ENCODE results near the gene GPR146.
"Not testable (repeated sequence)": the region's sequence is repeated elsewhere in the genome, so short reads cannot be mapped to it uniquely, and the experiment has no call there.

The GPR146 gene

DNA sequence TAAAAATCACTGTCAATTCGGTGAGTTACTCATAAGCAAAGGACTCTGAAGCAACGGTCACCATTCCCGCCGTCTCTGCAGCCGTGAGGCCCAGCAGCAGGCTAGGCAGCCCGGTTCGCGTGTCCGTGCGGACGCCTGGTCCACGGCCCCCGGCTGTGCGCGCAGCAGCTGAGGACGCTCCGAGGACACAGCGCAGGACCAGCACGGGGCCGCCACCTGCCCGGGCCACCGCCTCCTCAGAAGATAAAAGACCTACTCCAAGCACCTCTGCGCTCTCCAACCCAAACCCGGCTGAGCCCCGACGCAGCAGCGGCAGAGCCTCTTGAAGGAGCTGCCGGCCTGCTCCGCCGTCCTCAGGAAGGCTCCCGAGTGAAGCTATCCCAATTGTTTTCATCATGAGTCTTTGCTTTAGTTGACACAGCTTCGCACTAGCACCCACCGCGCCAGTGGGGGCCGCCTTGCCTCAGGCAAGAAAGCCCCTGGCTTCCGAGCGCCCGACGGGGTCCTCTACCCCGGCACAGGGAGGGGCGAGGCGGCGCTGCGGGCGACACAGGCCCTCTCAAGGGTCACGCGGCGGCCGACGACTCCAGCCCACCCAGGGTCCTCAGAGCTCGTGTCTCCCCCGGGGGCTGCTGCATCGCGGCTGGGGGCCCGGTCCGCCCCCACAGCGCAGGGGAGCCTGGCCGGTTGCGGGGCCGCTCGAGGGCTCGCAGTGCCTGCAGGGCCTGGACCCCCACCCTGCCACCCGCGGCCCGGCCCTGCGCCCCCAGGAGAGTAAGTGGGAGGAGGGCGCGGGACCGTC, 16.9 kb upstream of the GPR146 start:
- DNase-seq, result no peak

DNA sequence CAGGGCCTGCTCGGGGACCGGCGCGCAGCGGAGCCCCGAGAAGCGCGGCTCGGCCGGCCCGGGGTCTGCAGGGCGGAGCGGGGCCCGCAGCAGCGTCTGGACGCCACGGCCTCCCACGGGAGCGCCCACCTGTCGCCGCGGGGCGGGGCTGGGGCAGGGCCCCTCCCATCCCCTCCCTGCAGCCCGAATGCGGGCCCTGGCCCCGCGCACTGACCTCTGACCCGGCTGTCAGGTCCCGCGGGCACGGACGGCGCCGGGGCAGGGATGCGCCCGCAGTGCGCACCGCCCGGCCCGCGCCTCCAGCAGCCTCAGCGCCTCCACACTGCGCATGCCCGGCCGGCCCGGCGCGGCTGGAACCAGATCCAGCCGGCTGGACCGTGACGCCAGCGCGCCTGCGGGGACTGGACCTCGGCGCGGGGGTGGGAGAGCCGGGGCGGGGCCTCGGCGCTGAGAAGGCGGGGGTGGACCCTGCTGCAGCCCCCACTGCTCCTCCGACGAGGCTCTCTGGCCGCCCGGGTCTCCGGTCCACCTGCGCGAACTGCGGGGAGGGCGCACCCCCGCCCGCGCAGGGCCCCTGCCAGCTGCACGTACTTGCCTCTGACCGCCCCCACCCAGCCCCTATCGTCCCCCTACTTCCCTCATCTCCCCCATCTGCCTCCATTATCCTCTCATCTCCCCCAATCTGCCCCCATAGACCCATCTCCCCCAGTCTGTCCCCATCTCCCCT, 16.1 kb upstream of the GPR146 start:
- DNase-seq, result peak; percentile 62

DNA sequence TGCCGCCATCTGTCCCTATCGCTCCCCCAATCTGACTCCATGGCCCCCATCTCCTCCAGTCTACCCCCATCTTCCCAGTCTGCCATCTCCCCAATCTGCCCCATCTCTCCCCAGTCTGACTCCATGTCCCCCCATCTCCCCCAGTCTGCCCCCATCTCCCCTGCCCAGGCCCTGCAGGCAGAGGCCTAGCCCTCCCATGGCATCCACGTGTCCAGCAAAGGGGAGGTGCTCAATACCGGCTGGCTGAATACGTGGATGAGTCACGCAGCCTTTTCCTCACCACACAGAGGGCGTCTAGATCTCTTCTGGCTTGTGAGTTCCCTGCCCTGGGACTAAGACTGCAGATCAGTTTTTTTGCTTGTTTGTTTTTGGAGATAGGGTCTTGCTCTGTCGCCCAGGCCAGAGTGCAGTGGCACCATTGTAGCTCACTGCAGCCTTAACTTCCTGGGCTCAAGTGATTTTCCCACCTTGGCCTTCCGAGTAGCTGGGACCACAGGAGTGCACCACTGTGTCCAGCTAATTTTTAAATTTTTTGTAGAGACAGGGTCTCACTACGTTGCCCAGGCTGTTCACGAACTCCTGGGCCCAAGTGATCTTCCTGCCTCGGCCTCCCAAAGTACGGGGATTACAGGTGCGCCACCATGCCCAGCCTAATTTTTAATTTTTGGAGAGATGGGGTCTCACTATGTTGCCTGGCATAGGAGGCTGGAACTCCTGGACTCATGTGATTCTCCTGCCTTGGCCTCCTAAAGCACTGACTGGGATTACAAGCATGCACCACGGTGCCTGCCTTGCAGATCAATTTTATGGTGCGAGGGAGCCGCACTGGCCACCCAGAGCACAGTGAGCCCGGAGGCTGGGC, 15.3 kb upstream of the GPR146 start:
- peak; percentile 75 for DNase-seq

DNA sequence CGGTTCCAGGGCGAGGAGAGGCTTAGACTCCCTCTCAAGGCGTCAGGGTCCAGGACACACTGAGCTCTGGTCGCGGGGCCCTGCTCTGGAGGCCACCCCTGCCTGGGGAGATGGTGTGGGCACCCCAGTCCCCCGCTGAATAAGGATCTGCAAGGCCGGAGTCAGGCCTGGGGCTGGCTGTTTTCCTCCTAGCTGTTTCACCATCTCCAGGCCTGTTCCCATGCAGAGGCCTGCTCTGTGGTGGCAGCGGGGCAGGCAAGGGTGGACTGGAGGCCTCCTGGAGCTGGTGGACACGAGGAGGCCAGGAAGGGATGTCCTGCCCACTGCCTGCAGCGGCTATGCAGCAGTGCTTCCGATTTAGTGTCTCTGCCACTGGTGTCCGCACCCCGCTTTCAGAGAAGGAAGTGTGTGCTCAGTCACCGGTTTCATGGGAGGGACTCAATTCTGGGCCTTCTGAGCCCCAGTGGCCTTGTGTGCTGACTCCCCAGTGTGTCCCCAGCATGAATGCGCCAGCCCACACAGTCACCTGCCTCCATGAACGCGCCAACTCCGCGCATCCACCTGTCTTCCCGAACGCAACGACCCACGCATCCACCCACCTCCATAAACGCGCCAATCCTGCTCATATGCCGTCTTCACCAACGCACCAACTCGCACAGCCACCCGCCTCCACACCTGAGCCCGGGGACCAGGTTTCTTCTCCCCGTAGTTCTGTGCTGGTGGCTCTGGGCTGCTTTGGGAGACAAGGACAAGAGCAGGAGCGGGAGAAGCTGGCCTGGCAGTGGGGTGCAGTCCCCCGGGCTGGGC, 14.5 kb upstream of the GPR146 start:
- no peak for DNase-seq

DNA sequence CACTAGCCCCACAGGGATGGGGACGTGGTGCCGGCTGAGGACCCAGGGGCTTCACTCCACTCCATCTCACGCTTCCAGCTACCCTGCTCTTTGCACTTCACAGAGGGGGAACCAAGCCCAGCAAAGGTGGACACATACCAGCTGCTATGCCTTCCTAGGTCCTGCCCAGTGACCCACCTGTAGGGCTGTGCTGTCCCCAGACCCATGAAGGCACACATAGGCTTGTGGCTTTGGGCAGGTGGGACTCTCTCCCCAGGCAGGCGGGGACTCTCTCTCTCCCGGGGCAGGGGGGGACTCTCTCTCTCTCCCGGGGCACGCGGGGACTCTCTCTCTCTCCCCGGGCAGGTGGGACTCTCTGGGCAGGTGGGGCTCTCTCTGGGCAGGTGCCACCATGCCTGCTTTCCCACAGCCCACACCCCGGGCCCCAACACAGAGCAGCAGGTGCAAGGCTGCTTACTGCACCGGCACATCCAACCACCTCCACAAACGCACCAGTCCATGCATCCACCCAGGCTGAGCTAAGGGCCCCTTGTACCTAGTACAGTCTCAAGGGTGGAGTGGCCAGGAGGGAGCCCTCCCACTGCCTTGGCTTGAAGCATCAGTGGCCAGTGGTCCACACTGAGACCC, 13.8 kb upstream of the GPR146 start:
- DNase-seq, result no peak

DNA sequence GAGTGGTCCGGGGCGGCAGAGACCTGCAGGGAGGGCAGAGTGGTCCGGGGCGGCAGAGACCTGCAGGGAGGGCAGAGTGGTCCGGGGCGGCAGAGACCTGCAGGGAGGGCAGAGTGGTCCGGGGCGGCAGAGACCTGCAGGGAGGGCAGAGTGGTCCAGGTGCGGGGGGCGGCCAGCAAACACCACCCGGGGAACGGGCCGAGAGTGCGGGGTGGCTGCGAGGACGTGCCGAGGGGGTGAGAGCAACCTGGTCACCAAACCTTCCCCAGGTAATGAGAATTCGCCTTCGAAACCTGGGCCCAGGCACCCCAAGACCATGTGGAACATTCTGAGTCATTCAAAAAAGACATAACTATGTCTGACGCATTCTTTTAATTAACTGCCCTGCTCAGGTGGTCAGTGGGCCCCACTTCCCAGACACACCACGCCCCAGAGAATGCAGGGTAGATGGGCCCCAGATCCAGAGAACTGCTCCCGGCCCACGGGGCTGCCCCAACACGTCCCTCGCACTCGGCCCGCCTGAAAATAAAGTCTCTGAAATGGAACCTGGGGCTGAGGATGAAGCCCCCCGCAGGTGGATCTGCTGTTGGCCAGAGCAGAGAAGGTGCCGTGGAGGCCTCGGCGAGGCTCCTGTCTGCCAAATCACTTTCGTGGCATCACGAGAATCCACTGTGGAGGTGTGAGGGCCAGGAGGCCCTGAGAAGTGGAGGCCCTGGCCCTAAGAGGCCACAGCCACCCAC, 12.5 kb upstream of the GPR146 start:
- DNase-seq, result no peak

DNA sequence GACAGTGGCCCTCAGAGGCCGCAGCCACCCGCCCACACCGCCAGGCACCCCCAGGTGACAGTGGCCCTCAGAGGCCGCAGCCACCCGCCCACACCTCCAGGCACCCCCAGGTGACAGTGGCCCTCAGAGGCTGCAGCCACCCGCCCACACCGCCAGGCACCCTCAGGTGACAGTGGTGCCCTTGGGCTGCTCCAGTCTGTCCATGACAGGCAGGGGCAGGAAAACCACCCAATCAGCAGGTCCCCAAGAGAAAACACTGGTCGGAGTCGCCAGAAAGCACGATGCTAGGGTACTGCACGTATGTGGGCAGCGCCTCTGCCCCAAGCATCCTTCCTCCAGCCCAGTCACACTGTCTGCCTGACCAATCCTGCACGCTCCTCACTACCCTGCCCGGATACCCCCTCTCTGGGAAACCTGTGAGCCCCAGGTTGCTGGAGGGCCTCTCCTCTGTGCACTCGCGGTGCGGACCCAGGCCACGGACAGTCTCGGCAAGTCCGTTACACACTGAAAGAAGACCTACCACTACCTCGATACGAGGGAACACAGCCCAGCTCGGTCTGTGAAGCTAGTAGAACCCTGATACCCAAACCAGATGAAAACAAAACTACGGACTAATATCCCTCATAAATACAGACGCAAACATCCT, 11.7 kb upstream of the GPR146 start:
- DNase-seq, result no peak

DNA sequence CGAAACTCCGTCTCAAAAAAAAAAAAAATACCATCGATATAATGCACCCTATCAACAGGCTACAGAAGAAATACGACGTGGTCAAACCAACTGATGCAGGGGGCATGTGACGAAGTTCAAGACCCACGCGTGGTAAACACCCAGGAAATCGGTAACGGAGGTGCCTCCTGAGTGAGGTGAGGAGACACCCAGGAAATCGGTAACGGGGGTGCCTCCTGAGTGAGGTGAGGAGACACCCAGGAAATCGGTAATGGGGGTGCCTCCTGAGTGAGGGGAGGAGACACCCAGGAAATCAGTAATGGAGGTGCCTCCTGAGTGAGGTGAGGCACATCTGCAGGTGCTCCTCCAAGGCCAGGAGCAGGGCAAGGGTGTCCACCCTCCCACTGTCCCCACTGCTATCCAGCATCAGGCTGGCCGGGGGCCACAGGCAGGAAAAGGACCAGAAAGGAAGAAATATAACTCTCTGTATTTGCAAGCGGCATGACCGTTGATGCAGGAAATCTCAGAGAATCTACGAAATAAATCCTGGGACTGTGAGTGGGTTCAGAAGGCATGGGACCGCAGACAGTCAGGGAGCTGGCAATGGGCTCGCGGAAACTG, 10.7 kb upstream of the GPR146 start:
- no peak for DNase-seq

DNA sequence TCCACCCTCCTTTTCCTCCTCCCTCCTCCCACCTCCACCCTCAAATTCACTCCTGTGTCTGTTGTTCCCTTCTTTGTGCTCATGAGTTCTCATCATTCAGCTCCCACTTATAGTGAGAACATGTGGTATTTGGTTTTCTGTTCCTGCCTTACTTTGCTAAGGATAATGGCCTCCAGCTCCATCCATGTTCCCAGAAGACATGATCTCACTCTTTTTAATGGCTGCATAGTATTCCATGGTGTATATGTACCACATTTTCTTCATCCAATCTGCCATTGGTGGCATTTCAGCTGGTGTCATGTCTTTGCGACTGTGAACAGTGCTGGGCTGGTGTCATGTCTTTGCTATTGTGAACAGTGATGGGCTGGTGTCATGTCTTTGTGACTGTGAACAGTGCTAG, 9.6 kb upstream of the GPR146 start:
- not testable (repeated sequence) for DNase-seq

DNA sequence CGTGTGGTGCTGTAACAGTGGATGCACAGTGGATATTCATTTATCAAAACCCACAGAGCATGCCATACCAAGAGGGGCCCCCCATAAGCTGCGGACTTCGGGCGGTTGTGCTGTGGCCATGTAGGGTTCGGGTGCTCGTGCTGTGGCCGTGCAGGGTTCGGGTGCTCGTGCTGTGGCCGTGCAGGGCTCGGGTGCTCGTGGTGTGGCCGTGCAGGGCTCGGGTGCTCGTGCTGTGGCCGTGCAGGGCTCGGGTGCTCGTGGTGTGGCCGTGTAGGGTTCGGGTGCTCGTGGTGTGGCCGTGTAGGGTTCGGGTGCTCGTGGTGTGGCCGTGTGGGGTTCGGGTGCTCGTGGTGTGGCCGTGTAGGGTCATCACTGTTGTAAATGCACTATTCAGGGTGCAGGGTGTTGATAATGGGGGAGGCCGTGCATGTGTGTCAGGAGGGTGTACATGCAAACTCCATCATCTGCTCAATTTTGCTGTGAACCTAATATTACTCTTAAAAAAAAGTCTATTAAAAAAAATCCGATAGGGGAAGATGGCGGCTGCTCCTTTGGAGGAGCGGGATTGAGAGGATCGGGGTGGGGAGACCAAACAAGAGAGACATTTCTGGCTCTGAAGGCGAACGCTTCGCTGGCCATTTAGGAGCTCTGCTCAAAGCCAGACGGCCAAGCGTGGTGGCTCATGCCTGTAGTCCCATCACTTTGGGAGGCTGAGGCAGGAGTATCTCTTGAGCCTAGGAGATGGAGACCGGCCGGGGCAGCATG, 8.0 kb upstream of the GPR146 start:
- DNase-seq, result not testable (repeated sequence)

DNA sequence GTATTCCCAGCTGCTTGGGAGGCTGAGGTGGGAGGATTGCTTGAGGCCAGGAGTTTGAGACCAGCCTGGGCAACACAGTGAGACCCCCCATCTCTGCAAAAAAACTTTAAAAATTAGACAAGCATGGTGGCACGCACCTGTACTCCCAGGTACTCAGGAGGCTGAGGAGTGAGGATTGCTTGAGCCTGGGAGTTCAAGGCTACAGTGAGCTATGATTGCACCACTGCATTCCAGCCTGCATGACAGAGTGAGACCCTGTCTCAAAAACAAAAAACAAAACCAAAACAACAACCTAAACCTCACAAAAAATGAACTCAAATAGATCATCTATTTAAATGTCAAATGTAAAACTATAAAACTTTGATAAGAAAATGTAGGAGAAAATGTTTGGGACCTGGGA, 4.1 kb upstream of the GPR146 start:
- DNase-seq, result not testable (repeated sequence)

DNA sequence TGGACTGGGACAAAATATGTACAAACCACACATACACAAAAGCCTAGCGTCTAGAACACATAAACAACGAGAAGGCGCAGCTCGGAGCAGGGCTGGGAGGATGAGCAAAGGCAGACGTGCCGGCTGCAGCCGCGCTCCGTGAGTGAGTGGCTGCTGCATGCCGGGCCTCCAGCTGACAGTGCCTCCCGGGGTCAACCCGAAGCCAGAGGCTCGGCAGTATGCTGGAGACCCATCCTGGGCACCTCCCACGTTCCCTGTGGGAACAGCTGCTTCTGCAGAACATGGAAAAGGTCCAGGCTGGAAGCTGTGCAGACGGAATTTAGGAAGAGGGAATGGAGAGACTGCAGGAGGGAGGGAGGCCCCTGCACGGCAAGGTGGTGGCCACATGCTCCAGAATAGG, 3.6 kb upstream of the GPR146 start:
- no peak for DNase-seq

DNA sequence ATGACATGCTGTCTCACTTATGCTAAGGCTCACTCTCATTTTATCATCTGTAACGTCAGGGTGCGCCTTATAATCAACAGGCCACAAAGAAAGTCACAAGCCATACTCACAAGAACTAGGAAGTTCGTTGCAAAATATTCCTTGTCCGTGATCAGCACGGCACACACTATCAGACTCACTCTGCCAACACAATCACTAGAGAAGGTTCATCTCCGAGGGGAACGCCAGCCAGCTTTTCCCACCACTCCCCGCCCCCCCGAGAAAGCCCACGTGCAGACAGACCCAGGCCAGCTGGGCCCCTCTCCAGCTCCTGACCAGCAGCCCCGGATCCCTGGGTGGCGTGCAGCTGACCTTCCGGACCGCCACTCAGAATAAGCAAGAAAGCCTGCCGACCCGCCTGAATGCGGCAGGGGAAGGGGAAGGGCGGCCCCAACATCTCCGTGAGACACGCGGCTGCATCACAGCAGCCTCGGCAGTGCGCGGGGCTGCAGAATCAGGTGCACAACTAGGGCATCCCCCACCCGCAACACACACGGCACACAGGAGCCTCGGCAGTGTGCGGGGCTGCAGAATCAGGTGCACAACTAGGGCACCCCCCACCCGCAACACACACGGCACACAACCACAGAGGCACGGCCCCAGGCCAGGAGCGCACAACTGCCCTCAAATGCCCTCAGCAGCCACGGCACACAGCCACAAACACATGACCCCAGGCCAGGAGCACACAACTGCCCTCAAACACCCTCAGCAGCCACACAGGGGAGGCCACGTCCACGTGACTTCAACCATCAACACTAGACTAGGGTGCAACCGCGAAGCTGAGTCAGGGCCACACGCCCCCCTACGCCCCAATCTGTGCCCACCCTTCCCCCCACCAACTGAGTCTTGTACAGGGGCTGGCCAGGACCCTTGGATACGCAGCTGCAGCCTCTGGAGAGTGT, 2.5 kb upstream of the GPR146 start:
- peak; percentile 71 for DNase-seq

DNA sequence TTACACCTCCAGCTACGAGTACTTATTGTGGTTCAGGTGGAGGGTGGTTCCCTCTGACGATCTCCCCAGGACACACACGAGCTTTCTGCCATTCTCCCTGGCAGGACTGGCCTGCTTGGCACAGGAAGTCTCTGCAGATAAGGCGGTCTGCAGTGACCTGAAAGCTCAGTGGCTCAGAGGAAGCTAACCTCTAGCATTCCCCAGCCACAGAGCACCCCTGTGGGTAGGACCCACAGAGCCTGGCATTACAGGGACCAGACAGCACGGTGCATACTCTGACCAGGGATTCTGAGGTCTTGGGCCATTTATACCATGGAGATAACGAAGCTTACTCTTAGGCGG, 1.9 kb upstream of the GPR146 start:
- peak; percentile 82 for DNase-seq

DNA sequence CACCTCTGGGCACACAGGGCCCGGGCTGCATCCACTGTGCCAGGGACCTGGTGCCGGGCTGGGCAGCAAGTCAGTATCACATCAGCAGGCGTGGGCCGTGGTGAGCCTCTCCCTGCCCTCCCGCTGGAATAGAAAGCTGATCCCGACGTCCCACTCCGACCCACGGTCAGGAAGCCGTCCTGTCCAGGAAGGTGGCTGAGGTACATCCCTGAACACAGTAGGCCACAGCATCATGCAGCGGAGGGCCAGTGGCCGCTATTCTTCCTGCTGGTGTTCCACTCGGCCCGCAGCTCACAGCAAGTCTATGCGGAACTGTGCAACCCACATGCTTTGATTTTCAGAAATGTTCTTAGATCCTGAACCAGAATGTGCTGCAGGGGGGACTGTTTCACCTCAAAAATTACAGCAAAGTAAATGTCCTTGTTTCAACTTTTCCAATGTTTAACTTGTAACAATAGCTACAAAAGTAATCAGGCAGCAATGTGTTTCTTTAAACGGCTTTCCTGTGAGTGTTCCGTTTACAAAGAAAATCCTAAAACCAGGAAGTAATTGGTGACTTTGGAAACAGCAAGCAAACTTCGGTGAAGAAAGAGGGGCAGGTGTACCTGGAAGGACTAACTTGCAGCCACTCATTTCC, 676 bp upstream of the GPR146 start:
- DNase-seq, result no peak

DNA sequence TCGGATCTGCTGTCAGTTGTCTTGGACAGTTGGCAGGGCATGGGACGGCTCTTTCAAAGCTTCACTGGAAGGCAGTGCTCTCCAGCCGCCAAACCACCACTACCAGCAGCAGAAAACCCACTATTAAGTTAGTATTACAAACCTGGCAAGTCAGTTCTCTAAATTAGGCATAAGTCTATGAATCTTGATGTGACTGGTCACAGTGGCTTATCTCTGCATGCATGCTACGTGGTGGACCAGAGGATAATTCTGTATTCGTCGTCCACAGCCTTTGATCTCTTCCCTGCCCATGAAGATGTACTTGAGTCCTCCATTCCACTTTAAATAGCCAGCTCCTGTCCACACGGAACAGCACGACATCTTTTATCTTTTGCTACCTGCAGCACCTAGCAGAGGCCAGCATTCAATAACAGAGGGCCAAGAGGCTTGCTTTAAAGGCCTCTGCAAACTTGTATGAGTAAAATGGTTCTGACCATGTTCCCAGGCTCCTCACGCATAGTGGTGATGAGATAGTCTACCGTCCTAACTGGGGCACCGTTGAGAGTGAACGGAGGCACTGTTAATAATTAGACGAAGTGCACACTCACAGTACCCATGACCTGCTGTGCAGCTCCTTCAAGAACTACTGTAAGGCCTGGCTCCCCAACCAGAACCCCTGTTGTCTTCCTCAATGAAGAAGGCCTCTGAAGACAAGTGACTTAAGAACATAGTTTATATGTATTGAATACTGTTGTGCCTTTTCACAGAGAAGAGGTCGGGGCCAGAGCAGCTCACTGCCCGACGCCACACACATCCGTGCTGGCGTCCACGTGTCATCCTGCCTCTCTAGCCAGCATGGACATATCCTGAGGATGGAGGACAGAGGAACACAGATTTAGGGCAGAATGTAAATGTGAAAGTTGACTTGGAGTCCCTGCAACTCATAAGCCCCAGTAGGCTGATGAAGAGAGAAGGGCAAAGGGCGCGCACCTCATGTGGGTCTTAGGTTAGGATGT, 1.0 kb downstream of the GPR146 start:
- DNase-seq, result no peak

All from GF-D8 (cell line).